ENCODE measurements around the gene COL10A1. TPM values are rescaled to one million over a fixed set of nuclear protein-coding genes. Genes with fewer than 3 reads are reported as not detected.

The COL10A1 gene
- total RNA-seq, 1 donor from 2014 or later: not detected

GRCh38 chr6:116106146-116106545 is 19.8 kb downstream of the COL10A1 start:
- no peak for FAIRE-seq
- Histone ChIP-seq H3K4me3 (ENCODE audit: low read depth, low read length) (no peak overlapping the region), H3K36me3 (ENCODE audit: control insufficient read depth, insufficient read depth, low read length) (peaks cover 9% of the 10 kb centered on the region), H3K27me3 (ENCODE audit: control insufficient read depth, insufficient read depth, low read length) (no peaks in the 10 kb centered on the region)
- no peak for DNase-seq (ENCODE audit: low read depth)
- TF ChIP-seq, protein P1, sequence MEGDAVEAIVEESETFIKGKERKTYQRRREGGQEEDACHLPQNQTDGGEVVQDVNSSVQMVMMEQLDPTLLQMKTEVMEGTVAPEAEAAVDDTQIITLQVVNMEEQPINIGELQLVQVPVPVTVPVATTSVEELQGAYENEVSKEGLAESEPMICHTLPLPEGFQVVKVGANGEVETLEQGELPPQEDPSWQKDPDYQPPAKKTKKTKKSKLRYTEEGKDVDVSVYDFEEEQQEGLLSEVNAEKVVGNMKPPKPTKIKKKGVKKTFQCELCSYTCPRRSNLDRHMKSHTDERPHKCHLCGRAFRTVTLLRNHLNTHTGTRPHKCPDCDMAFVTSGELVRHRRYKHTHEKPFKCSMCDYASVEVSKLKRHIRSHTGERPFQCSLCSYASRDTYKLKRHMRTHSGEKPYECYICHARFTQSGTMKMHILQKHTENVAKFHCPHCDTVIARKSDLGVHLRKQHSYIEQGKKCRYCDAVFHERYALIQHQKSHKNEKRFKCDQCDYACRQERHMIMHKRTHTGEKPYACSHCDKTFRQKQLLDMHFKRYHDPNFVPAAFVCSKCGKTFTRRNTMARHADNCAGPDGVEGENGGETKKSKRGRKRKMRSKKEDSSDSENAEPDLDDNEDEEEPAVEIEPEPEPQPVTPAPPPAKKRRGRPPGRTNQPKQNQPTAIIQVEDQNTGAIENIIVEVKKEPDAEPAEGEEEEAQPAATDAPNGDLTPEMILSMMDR (IDR thresholded peaks at IDR 0.05; ENCODE audit: insufficient read depth, low read length, severe bottlenecking): no peak

DNA sequence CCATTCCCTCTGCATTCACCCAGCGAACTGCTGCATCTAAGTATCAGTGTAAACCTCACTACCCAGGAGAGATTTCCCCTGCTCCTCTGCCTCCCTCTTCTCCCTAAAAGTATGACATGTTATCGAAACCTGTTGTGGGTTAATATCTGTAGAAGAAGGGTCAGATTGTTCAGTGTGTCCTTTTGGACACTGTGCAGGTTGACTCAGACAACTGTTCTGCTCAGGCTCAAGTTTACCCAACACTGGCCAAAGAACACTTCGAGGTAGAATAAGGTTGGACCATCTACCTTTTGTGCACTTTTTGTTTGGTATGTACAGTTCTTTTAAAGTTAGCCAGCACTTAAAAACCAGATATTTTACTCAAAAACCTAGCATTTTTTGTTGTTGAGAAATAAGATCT is 20.7 kb downstream of the COL10A1 start:
- DNase-seq (ENCODE audit: low read depth) (no peak), FAIRE-seq (no peak)
- TF ChIP-seq, protein P1 (IDR thresholded peaks at IDR 0.05; ENCODE audit: insufficient read depth, low read length, severe bottlenecking): no peak
- H3K27me3 ChIP-seq (ENCODE audit: control insufficient read depth, insufficient read depth, low read length): no peaks in the 10 kb centered on the region
- peaks cover 2% of the 10 kb centered on the region for H3K36me3 ChIP-seq (ENCODE audit: control insufficient read depth, insufficient read depth, low read length)
- no peak overlapping the region for H3K4me3 ChIP-seq (ENCODE audit: low read depth, low read length)

- DNase-seq (ENCODE audit: low read depth) (no peak), FAIRE-seq (no peak)
- Histone ChIP-seq H3K4me3 (ENCODE audit: low read depth, low read length) (no peak overlapping the region), H3K27me3 (ENCODE audit: control insufficient read depth, insufficient read depth, low read length) (no peaks in the 10 kb centered on the region), H3K36me3 (ENCODE audit: control insufficient read depth, insufficient read depth, low read length) (no peaks in the 10 kb centered on the region)
- TF ChIP-seq, protein P1 (IDR thresholded peaks at IDR 0.05; ENCODE audit: insufficient read depth, low read length, severe bottlenecking): no peak
Measured at GRCh38 chr6:116104636-116105035, 21.3 kb downstream of the COL10A1 start.

DNA sequence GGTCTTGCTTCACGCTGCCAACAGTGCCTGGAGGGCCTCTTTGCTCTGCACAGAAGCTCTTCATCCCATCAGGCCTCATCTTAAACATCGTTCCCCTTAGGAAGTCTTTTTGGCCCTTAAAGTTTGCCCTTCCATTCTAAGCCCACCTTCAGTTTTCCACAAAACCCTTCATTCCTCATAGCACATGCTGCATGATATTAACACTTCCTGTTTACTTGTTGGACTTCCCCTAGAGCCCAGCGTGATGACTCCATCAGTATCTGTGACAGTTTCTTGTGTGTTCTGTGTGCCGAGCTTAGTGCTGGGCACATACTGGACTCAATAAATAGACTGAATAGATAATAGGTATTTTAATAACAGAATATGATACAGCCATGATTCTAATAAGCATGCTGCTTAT is 23.1 kb downstream of the COL10A1 start:
- Histone ChIP-seq H3K27me3 (ENCODE audit: control insufficient read depth, insufficient read depth, low read length) (no peaks in the 10 kb centered on the region), H3K4me3 (ENCODE audit: low read depth, low read length) (no peak overlapping the region), H3K36me3 (ENCODE audit: control insufficient read depth, insufficient read depth, low read length) (no peaks in the 10 kb centered on the region)
- TF ChIP-seq, protein P1 (IDR thresholded peaks at IDR 0.05; ENCODE audit: insufficient read depth, low read length, severe bottlenecking): no peak
- FAIRE-seq: no peak
- peak; percentile 10 for DNase-seq (ENCODE audit: low read depth)

GRCh38 chr6:116101790-116102189 is 24.1 kb downstream of the COL10A1 start:
- no peak for DNase-seq (ENCODE audit: low read depth)
- no peaks in the 10 kb centered on the region for H3K27me3 ChIP-seq (ENCODE audit: control insufficient read depth, insufficient read depth, low read length)
- H3K4me3 ChIP-seq (ENCODE audit: low read depth, low read length): peak overlapping the region; percentile 88
- no peaks in the 10 kb centered on the region for H3K36me3 ChIP-seq (ENCODE audit: control insufficient read depth, insufficient read depth, low read length)
- no peak for FAIRE-seq
- TF ChIP-seq, protein P1 (IDR thresholded peaks at IDR 0.05; ENCODE audit: insufficient read depth, low read length, severe bottlenecking): no peak

DNA sequence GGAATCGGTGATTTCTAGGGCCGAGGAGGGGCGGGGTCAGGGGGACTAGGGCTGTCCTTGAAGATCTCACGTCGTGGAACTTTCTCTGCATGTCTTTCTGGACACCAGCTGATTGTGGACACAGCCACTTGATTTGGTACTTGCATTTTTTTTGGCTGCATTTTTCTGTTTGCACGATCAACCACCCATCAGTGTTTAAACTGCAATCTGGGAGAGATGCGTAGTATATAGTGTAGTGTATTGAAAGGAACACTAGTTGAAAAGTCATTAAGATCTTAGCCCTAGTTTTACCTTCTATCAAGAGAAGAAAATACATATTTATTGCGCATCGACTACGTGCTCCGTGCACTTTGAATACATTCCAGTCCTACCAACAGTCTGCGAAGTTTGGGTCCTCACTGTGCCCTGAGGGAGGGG is 24.6 kb downstream of the COL10A1 start:
- Histone ChIP-seq H3K4me3 (ENCODE audit: low read depth, low read length) (peak overlapping the region; percentile 88), H3K36me3 (ENCODE audit: control insufficient read depth, insufficient read depth, low read length) (no peaks in the 10 kb centered on the region), H3K27me3 (ENCODE audit: control insufficient read depth, insufficient read depth, low read length) (no peaks in the 10 kb centered on the region)
- TF ChIP-seq, protein P1 (IDR thresholded peaks at IDR 0.05; ENCODE audit: insufficient read depth, low read length, severe bottlenecking): no peak
- FAIRE-seq (no peak), DNase-seq (ENCODE audit: low read depth) (no peak)

Data from bronchial epithelial cell (primary cell).